NCI-H2196 (cell line): ENCODE results near the gene PLEKHA1.
A peak's percentile ranks its signal among the peaks of the same experiment; 100 is the strongest.

Experiments
- DNase-seq: peaks from one replicate; lab custom pipeline; 2025; ENCODE audit not compliant: unreplicated experiment; lab: John Stamatoyannopoulos, UW

Gene PLEKHA1

GRCh38 chr10:122420624-122421007 is 46.1 kb downstream of the PLEKHA1 start:
- DNase-seq, result no peak

GRCh38 chr10:122421054-122421625 is 46.6 kb downstream of the PLEKHA1 start:
- no peak for DNase-seq

GRCh38 chr10:122421742-122422141 is 47.2 kb downstream of the PLEKHA1 start:
- no peak for DNase-seq

GRCh38 chr10:122422266-122422989 is 47.9 kb downstream of the PLEKHA1 start:
- no peak for DNase-seq

- DNase-seq, result no peak
Observed at GRCh38 chr10:122424059-122424458, 49.6 kb downstream of the PLEKHA1 start.

- no peak for DNase-seq
Observed at GRCh38 chr10:122426829-122427228, 52.3 kb downstream of the PLEKHA1 start.

GRCh38 chr10:122427280-122427679 is 52.8 kb downstream of the PLEKHA1 start:
- DNase-seq, result no peak

- DNase-seq, result peak; percentile 55
Observed at GRCh38 chr10:122435212-122435827, 60.8 kb downstream of the PLEKHA1 start.

GRCh38 chr10:122441961-122442360 is 67.5 kb downstream of the PLEKHA1 start:
- no peak for DNase-seq

GRCh38 chr10:122445469-122445868 is 71.0 kb downstream of the PLEKHA1 start:
- no peak for DNase-seq

- DNase-seq, result no peak
Observed at GRCh38 chr10:122445904-122446303, 71.4 kb downstream of the PLEKHA1 start.

- DNase-seq, result no peak
Observed at GRCh38 chr10:122446668-122447423, 72.3 kb downstream of the PLEKHA1 start.

- DNase-seq, result no peak
Observed at GRCh38 chr10:122448600-122448999, 74.1 kb downstream of the PLEKHA1 start.

GRCh38 chr10:122449153-122449552 is 74.6 kb downstream of the PLEKHA1 start:
- no peak for DNase-seq

- no peak for DNase-seq
Observed at GRCh38 chr10:122450353-122450990, 76.0 kb downstream of the PLEKHA1 start.

GRCh38 chr10:122454071-122454470 is 79.6 kb downstream of the PLEKHA1 start:
- no peak for DNase-seq

- DNase-seq, result no peak
Observed at GRCh38 chr10:122454603-122455080, 80.1 kb downstream of the PLEKHA1 start, which contains the start of gene ARMS2. TSS of gene ARMS2 (plus strand) at chr10:122454653. CDS start at chr10:122454728, 75 bp downstream.

- no peak for DNase-seq
Observed at GRCh38 chr10:122455376-122456079, 81.0 kb downstream of the PLEKHA1 start.

GRCh38 chr10:122457934-122458333 is 83.4 kb downstream of the PLEKHA1 start:
- no peak for DNase-seq

- DNase-seq, result no peak
Observed at GRCh38 chr10:122458693-122459092, 84.2 kb downstream of the PLEKHA1 start.
